B cell (primary cell): ENCODE results near the gene SPACA4. TPM values are rescaled to one million over a fixed set of nuclear protein-coding genes. Genes with fewer than 3 reads are reported as not detected.

Experiments used
- ATAC-seq: fragments of 200-7000 bp; cut with Tn5 transposase; one replicate; pipeline ENCODE4 v1.10.0; 2021; ENCODE audit warnings: low read depth, mild to moderate bottlenecking, moderate number of reproducible peaks, moderate library complexity
- CTCF ChIA-PET: fragments of 350-600 bp; sonication (Branson Sonifier 250); formaldehyde crosslinking; loops from one replicate; lab custom pipeline; 2021; ENCODE audit warnings: antibody characterized with exemption, inconsistent platforms; lab: Charles Lee
- POLR2A ChIA-PET: fragments of 350-600 bp; sonication (Branson Sonifier 250); formaldehyde crosslinking; loops from one replicate; lab custom pipeline; 2021; ENCODE audit warnings: antibody characterized with exemption; lab: Charles Lee
- DNase-seq: peaks from one replicate; pipeline ENCODE4 v3.0.0; 2013
- H2AFZ ChIP-seq: 2 replicates; pipeline ENCODE4 v1.6.1; 2012; ENCODE audit warnings: mild to moderate bottlenecking, low read depth, low read length; ENCODE audit not compliant: insufficient read depth, poor library complexity, severe bottlenecking
- H3K27ac ChIP-seq, 2 donors: 1 replicate in 1 of 2; 2 replicates in 1 of 2; pipeline ENCODE4 v1.5.1; 2012 to 2013; ENCODE audit warnings: low read length in 2 of 2, mild to moderate bottlenecking in 2 of 2, moderate library complexity in 1 of 2
- H3K27me3 ChIP-seq, 4 experiments: fragments of 200-600 bp in 1 of 4; sonication (generic) in 1 of 4; replicated peaks in 1 of 4; 1 replicate in 2 of 4; 2 replicates in 2 of 4; pipeline versions ENCODE4 v1.6.1 to v1.7.0; 2013 to 2016; ENCODE audit warnings: low read length in 3 of 4, mild to moderate bottlenecking in 2 of 4, mixed read lengths in 1 of 4, moderate library complexity in 1 of 4; ENCODE audit not compliant: insufficient read depth in 4 of 4, control insufficient read depth in 3 of 4; ENCODE audit errors: control extremely low read depth in 1 of 4
- H3K36me3 ChIP-seq, 2 experiments: replicated peaks in 1 of 2; 1 replicate in 1 of 2; 2 replicates in 1 of 2; pipeline versions ENCODE4 v1.6.1 to v1.7.1; 2013; ENCODE audit warnings: low read length in 1 of 2; ENCODE audit not compliant: insufficient read depth in 2 of 2, control insufficient read depth in 1 of 2; ENCODE audit errors: control extremely low read depth in 1 of 2, extremely low read depth in 1 of 2
- H3K4me1 ChIP-seq, 2 donors: fragments of 200-600 bp in 1 of 2; sonication (generic) in 1 of 2; 1 replicate in 1 of 2; 2 replicates in 1 of 2; pipeline versions ENCODE4 v1.5.1 to v1.6.1; 2013 to 2017; ENCODE audit warnings: low read length in 2 of 2; ENCODE audit not compliant: control insufficient read depth in 2 of 2, insufficient read depth in 2 of 2
- H3K4me2 ChIP-seq: replicated peaks from 2 replicates; pipeline ENCODE3; 2012; ENCODE audit warnings: mild to moderate bottlenecking, low read depth, low read length; ENCODE audit not compliant: poor library complexity, severe bottlenecking
- H3K4me3 ChIP-seq, 5 experiments: fragments of 200-600 bp in 1 of 5; sonication (generic) in 1 of 5; 1 replicate in 3 of 5; 2 replicates in 2 of 5; pipeline versions ENCODE4 v1.5.1 to v1.7.0; 2011 to 2016; ENCODE audit warnings: low read length in 4 of 5, mild to moderate bottlenecking in 4 of 5, low read depth in 2 of 5, control low read depth in 1 of 5, moderate library complexity in 1 of 5; ENCODE audit not compliant: insufficient read depth in 1 of 5; ENCODE audit errors: control extremely low read depth in 1 of 5, extremely low read depth in 1 of 5
- H3K79me2 ChIP-seq: fragments of 200-600 bp; sonication (generic); one replicate; pipeline ENCODE4 v1.6.0; 2016; ENCODE audit warnings: low read length; ENCODE audit not compliant: control insufficient read depth, insufficient read depth
- H3K9ac ChIP-seq: fragments of 200-600 bp; sonication (generic); 2 replicates; pipeline ENCODE4 v1.6.1; 2017; ENCODE audit warnings: mild to moderate bottlenecking, low read length, moderate library complexity
- H3K9me3 ChIP-seq, 3 donors: one replicate each; pipeline versions ENCODE4 v1.6.1 to v1.7.1; 2013; ENCODE audit warnings: low read length in 2 of 3; ENCODE audit not compliant: control insufficient read depth in 2 of 3, insufficient read depth in 1 of 3; ENCODE audit errors: control extremely low read depth in 1 of 3
- H4K20me1 ChIP-seq: 2 replicates; pipeline ENCODE4 v1.6.0; 2012; ENCODE audit warnings: mild to moderate bottlenecking, low read length; ENCODE audit not compliant: insufficient read depth, control insufficient read depth, poor library complexity, severe bottlenecking
- H3K27ac Mint-ChIP-seq: one replicate; pipeline ENCODE4 v1.8.0; 2021; ENCODE audit warnings: mixed read lengths
- H3K27me3 Mint-ChIP-seq: one replicate; pipeline ENCODE4 v1.8.0; 2021; ENCODE audit warnings: mixed read lengths
- H3K4me1 Mint-ChIP-seq: one replicate; pipeline ENCODE4 v1.8.0; 2021; ENCODE audit warnings: mixed read lengths
- H3K4me3 Mint-ChIP-seq: one replicate; pipeline ENCODE4 v1.8.0; 2021; ENCODE audit warnings: mixed read lengths
- H3K9me3 Mint-ChIP-seq: one replicate; pipeline ENCODE4 v1.8.0; 2022; ENCODE audit warnings: mixed read lengths; ENCODE audit not compliant: insufficient read depth
- CTCF ChIP-seq: fragments of 200-600 bp; IDR thresholded peaks from one replicate; pipeline ENCODE4 v1.8.0; 2022; ENCODE audit warnings: antibody characterized with exemption, mild to moderate bottlenecking
- EZH2 ChIP-seq: IDR thresholded peaks from 2 replicates; pipeline ENCODE4 v1.6.1; 2012; ENCODE audit warnings: borderline replicate concordance, low read depth, mild to moderate bottlenecking, moderate library complexity, low read length; ENCODE audit not compliant: insufficient read depth, poor library complexity, severe bottlenecking
- WGBS: methylation state at CpG from one replicate; pipeline ENCODE4 v1.1.5; 2013; ENCODE audit warnings: missing lambda C conversion rate; ENCODE audit not compliant: insufficient coverage; 5-methylcytosine and 5-hydroxymethylcytosine counted together
- intact Hi-C: fragments of 100-400 bp; cut with micrococcal nuclease; formaldehyde crosslinking; loops from one replicate; pipeline ENCODE4 v1.10.0; 2022
- polyA plus RNA-seq: library from polyadenylated mRNA; depleted of rRNA; stranded (reverse); fragments of >200 nt; gene quantifications from 2 replicates; pipeline ENCODE4 v1.2.3, GENCODE V29; 2012
- total RNA-seq, 2 donors: library from RNA; stranded (reverse); fragments of 120-200 nt in 1 of 2; gene quantifications; 1 replicate in 1 of 2; 2 replicates in 1 of 2; pipeline versions ENCODE4 v1.2.3 to v1.2.4, GENCODE V29; 2013 to 2022

Gene SPACA4
- total and polyA plus RNA-seq, 2 donors (not counting 1 experiment from before 2014, with no cell fraction given): not detected

GRCh38 chr19:48623556-48624066 is 17.1 kb downstream of the SPACA4 start:
- H3K4me3 Mint-ChIP-seq: peak overlapping the region; percentile 78
- peaks cover 42% of the 10 kb centered on the region for H3K4me1 Mint-ChIP-seq

More at GRCh38 chr19:48623556-48624066, 17.1 kb downstream of the SPACA4 start:
- H2AFZ ChIP-seq: peak overlapping the region; percentile 61
- peak overlapping the region; percentile 84 for H3K4me2 ChIP-seq
- WGBS: 54% methylated on average over 8 of the region's 8 CpGs
- no peaks in the 10 kb centered on the region for H3K27me3 ChIP-seq
- intact Hi-C loops: loop anchor here (1.0 kb wide), 2 partner anchors 14 to 453 kb away; partner anchors contain the start of genes DBP, LIG1 and ZSWIM9
- peaks cover 4% of the 10 kb centered on the region for H3K79me2 ChIP-seq
- ChIA-PET POLR2A (interaction anchor here (0.6 to 1.9 kb wide), 6 partner anchors 10 to 1305 kb away, joined by 4 to 12 read pairs (median 8); partner anchors contain the start of genes ATF5, CA11, DBP and NUP62), CTCF (interaction anchor here (1.0 to 2.1 kb wide), 4 partner anchors 11 to 33 kb away, joined by 3 to 6 read pairs (median 4); no protein-coding TSS in a partner anchor)
- no peak for ATAC-seq
- peaks cover 19 to 30% of the 10 kb centered on the region in 2 donors for H3K4me1 ChIP-seq
- H3K9me3 Mint-ChIP-seq: no peaks in the 10 kb centered on the region
- H3K27me3 Mint-ChIP-seq: no peaks in the 10 kb centered on the region
- H3K27ac ChIP-seq: peak overlapping the region; percentile 9 to 48
- H3K9ac ChIP-seq: peak overlapping the region; percentile 54
- peak overlapping the region; percentile 84 for H3K27ac Mint-ChIP-seq
- TF ChIP-seq CTCF (no peak), EZH2 (no peak)
- no peak for DNase-seq
- H3K4me3 ChIP-seq: peak overlapping the region in 4 of 5 experiments; percentile 11 to 60 (median 48)
- H3K9me3 ChIP-seq: no peaks in the 10 kb centered on the region
- H3K36me3 ChIP-seq: peaks cover 0 to 10% of the 10 kb centered on the region in 2 experiments
- H4K20me1 ChIP-seq: peaks cover 9% of the 10 kb centered on the region
